Smooth muscle cell (in vitro differentiated cells): ENCODE data around the gene MBNL1. TPM values are rescaled to one million over a fixed set of nuclear protein-coding genes. Genes with fewer than 3 reads are reported as not detected.

Experiments used
- DNase-seq: peaks from one replicate; lab custom pipeline; 2025; ENCODE audit not compliant: unreplicated experiment; lab: John Stamatoyannopoulos, UW
- H2AFZ ChIP-seq: fragments of 200-600 bp; sonication (generic); 2 replicates; pipeline ENCODE4 v1.6.0; 2016; ENCODE audit warnings: antibody characterized with exemption, low read depth, mild to moderate bottlenecking
- H3F3A ChIP-seq: fragments of 200-600 bp; sonication (generic); 2 replicates; pipeline ENCODE4 v1.6.0; 2017; ENCODE audit warnings: antibody characterized with exemption, low read depth
- H3K27ac ChIP-seq: fragments of 200-600 bp; sonication (generic); 2 replicates; pipeline ENCODE4 v1.5.1; 2016; ENCODE audit warnings: low read depth, mild to moderate bottlenecking
- H3K27me3 ChIP-seq: fragments of 200-600 bp; sonication (generic); 2 replicates; pipeline ENCODE4 v1.6.1; 2016; ENCODE audit warnings: low read depth, mild to moderate bottlenecking
- H3K36me3 ChIP-seq: fragments of 200-600 bp; sonication (generic); 2 replicates; pipeline ENCODE4 v1.5.1; 2016; ENCODE audit warnings: low read depth
- H3K4me1 ChIP-seq: fragments of 200-600 bp; sonication (generic); 2 replicates; pipeline ENCODE4 v1.5.1; 2016; ENCODE audit warnings: low read depth
- H3K4me2 ChIP-seq: fragments of 200-600 bp; sonication (generic); 2 replicates; pipeline ENCODE4 v1.6.0; 2016; ENCODE audit warnings: mild to moderate bottlenecking
- H3K4me3 ChIP-seq: fragments of 200-600 bp; sonication (generic); 2 replicates; pipeline ENCODE4 v1.5.1; 2016; ENCODE audit warnings: mild to moderate bottlenecking
- H3K79me2 ChIP-seq: fragments of 200-600 bp; sonication (generic); 2 replicates; pipeline ENCODE4 v1.6.0; 2016; ENCODE audit warnings: low read depth, mild to moderate bottlenecking
- H3K9ac ChIP-seq: fragments of 200-600 bp; sonication (generic); 2 replicates; pipeline ENCODE4 v1.6.0; 2016; ENCODE audit warnings: low read depth
- H3K9me3 ChIP-seq: fragments of 200-600 bp; sonication (generic); replicated peaks from 2 replicates; pipeline ENCODE4 v1.5.1; 2016; ENCODE audit warnings: low read depth
- H4K20me1 ChIP-seq: fragments of 200-600 bp; sonication (generic); 2 replicates; pipeline ENCODE4 v1.6.0; 2016; ENCODE audit warnings: low read depth
- WGBS: methylation state at CpG from one replicate; pipeline ENCODE4 v1.1.7; 2016; ENCODE audit warnings: low lambda C conversion rate; 5-methylcytosine and 5-hydroxymethylcytosine counted together
- polyA plus RNA-seq: library from polyadenylated mRNA; unstranded; fragments of >200 nt; fragmentation: Nextera tagmentation; extraction: Ambion mirVana; gene quantifications from 2 replicates; pipeline ENCODE4 v1.2.1, GENCODE V29; 2016
- total RNA-seq: library from RNA; depleted of rRNA; stranded (reverse); fragments of >200 nt; gene quantifications from 2 replicates; pipeline ENCODE4 v1.2.3, GENCODE V29; 2014
- TF ChIP-seq, protein P1 (sequence below): fragments of 200-600 bp; sonication (generic); IDR thresholded peaks from 2 replicates; pipeline ENCODE4 v1.5.1; 2017; ENCODE audit warnings: borderline replicate concordance, mild to moderate bottlenecking, antibody characterized with exemption; ENCODE audit not compliant: insufficient read depth, poor library complexity, severe bottlenecking

MBNL1 gene
- total and polyA plus RNA-seq, 2 experiments from 2014 or later, result 19.5 to 128 TPM

DNA sequence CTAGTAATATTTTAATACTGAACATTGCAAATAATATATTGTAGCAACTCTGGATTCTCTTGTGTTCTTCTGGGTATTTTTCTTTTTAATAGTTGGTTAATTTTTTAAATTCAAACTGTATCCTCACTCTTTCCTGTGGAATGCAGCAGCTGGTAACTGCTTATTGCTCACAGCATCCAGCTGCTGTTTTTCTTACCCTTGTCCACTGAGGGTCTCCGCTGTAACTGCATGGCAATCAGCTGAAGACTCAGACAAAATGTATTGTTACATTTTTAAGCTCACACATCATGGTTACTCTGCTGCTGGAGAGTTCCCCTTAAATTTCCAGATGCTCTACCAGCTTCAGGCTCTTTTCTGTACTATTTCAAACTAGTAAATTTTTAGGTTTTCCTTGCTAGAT is 227.6 kb downstream of the MBNL1 start:
- no peaks in the 10 kb centered on the region for H3K27me3 ChIP-seq
- no peaks in the 10 kb centered on the region for H3K9me3 ChIP-seq
- H2AFZ ChIP-seq, result no peak overlapping the region
- no peaks in the 10 kb centered on the region for H3K36me3 ChIP-seq
- no peak overlapping the region for H3K4me3 ChIP-seq
- H3F3A ChIP-seq, result no peaks in the 10 kb centered on the region
- H3K9ac ChIP-seq, result no peak overlapping the region
- no peaks in the 10 kb centered on the region for H3K4me1 ChIP-seq
- no peak for DNase-seq
- no peaks in the 10 kb centered on the region for H4K20me1 ChIP-seq
- no peak overlapping the region for H3K4me2 ChIP-seq
- H3K79me2 ChIP-seq, result no peaks in the 10 kb centered on the region
- TF ChIP-seq, protein P1, sequence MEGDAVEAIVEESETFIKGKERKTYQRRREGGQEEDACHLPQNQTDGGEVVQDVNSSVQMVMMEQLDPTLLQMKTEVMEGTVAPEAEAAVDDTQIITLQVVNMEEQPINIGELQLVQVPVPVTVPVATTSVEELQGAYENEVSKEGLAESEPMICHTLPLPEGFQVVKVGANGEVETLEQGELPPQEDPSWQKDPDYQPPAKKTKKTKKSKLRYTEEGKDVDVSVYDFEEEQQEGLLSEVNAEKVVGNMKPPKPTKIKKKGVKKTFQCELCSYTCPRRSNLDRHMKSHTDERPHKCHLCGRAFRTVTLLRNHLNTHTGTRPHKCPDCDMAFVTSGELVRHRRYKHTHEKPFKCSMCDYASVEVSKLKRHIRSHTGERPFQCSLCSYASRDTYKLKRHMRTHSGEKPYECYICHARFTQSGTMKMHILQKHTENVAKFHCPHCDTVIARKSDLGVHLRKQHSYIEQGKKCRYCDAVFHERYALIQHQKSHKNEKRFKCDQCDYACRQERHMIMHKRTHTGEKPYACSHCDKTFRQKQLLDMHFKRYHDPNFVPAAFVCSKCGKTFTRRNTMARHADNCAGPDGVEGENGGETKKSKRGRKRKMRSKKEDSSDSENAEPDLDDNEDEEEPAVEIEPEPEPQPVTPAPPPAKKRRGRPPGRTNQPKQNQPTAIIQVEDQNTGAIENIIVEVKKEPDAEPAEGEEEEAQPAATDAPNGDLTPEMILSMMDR, result no peak
- WGBS, result 89% methylated on average over 1 of the region's 1 CpG
- no peak overlapping the region for H3K27ac ChIP-seq

DNA sequence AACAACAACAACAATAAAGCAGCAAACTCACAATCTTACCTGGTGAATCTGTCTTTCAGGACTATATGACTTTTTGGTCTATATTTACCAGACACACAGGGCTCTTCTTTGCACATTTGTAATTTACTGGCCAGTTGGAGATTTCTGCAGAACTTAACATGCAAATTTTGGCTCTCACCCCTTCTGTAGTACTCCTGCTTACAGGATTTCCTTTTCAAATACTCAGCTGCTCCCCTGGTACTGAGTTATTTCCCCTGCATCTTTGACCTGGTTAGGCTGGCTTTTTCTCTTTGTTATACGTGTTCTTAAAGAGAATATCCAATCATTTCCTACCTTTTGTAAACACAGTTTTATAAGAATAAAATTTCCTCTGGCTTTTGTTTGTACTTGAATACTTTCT is 228.0 kb downstream of the MBNL1 start:
- Histone ChIP-seq H3K4me2 (no peak overlapping the region), H3K27ac (no peak overlapping the region), H3K4me1 (no peaks in the 10 kb centered on the region), H3K9me3 (no peaks in the 10 kb centered on the region), H3K9ac (no peak overlapping the region), H4K20me1 (no peaks in the 10 kb centered on the region), H3K36me3 (no peaks in the 10 kb centered on the region), H3K79me2 (no peaks in the 10 kb centered on the region), H3K27me3 (no peaks in the 10 kb centered on the region), H3K4me3 (no peak overlapping the region), H2AFZ (no peak overlapping the region), H3F3A (no peaks in the 10 kb centered on the region)
- TF ChIP-seq, protein P1, result no peak
- 35% methylated on average over 1 of the region's 1 CpG for WGBS
- DNase-seq, result no peak

DNA sequence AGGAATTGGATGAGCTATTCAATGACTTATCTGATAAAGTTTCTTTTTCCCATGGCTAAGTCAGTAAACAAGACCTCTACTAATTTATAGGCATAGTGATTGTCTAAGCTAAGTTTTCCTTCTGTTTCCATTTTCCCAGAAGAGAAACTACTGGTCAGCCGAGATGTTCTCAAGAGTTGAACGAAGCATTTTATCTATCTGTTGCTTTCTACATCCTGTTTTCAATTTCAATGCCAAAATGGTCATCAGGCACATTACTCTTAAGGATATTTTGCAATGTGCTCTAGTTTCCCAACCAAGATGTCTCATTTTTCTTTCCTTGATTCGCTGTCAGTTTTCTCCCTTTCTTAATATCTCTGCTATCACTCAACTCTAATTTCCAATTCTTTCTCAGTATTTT is 228.7 kb downstream of the MBNL1 start:
- H3F3A ChIP-seq, result no peaks in the 10 kb centered on the region
- no peaks in the 10 kb centered on the region for H3K9me3 ChIP-seq
- H3K4me2 ChIP-seq, result no peak overlapping the region
- 72% methylated on average over 3 of the region's 3 CpGs for WGBS
- H3K4me3 ChIP-seq, result no peak overlapping the region
- no peak overlapping the region for H2AFZ ChIP-seq
- no peaks in the 10 kb centered on the region for H3K4me1 ChIP-seq
- H3K27ac ChIP-seq, result no peak overlapping the region
- no peaks in the 10 kb centered on the region for H4K20me1 ChIP-seq
- no peak overlapping the region for H3K9ac ChIP-seq
- H3K36me3 ChIP-seq, result no peaks in the 10 kb centered on the region
- no peaks in the 10 kb centered on the region for H3K79me2 ChIP-seq
- no peaks in the 10 kb centered on the region for H3K27me3 ChIP-seq
- no peak for DNase-seq
- TF ChIP-seq, protein P1, result no peak

DNA sequence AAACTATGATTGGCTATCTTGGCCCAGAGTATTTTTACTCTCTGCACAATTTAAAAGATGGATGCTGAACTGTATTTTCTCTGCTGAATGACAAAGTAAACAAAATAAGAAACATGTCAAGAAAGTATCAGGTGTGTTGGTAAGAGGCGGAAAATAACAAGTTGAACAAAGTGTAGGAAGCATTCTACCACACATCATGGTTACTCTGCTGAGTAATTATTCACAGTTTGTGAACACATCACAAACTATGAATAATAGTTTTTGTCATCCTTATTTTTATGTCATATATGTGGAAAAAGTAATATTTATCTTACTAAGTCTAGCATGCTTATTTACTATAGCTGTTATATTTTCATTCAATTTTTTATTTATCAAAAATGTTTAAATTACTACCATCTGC is 229.2 kb downstream of the MBNL1 start:
- no peaks in the 10 kb centered on the region for H4K20me1 ChIP-seq
- no peak overlapping the region for H2AFZ ChIP-seq
- no peaks in the 10 kb centered on the region for H3K27me3 ChIP-seq
- H3K9ac ChIP-seq, result no peak overlapping the region
- TF ChIP-seq, protein P1, result no peak
- no peak for DNase-seq
- no peak overlapping the region for H3K4me3 ChIP-seq
- no peak overlapping the region for H3K27ac ChIP-seq
- H3K4me1 ChIP-seq, result no peaks in the 10 kb centered on the region
- no peak overlapping the region for H3K4me2 ChIP-seq
- no peaks in the 10 kb centered on the region for H3K79me2 ChIP-seq
- H3F3A ChIP-seq, result no peaks in the 10 kb centered on the region
- H3K9me3 ChIP-seq, result no peaks in the 10 kb centered on the region
- WGBS, result 91% methylated on average over 1 of the region's 1 CpG
- H3K36me3 ChIP-seq, result no peaks in the 10 kb centered on the region
